Endodermal cell (in vitro differentiated cells): ENCODE data around the gene AMBRA1. TPM values are rescaled to one million over a fixed set of nuclear protein-coding genes. Genes with fewer than 3 reads are reported as not detected.
A peak's percentile ranks its signal among the peaks of the same experiment; 100 is the strongest.

Experiments
- DNase-seq: peaks from one replicate; pipeline ENCODE4 v3.0.0-alpha.2; 2017
- H3K27ac ChIP-seq: 2 replicates; pipeline ENCODE4 v1.5.1; 2013; ENCODE audit warnings: mild to moderate bottlenecking, low read depth, low read length, moderate library complexity
- H3K27me3 ChIP-seq: 2 replicates; pipeline ENCODE4 v1.6.1; 2013; ENCODE audit warnings: mild to moderate bottlenecking, low read length, moderate library complexity; ENCODE audit not compliant: insufficient read depth, control insufficient read depth, poor library complexity, severe bottlenecking
- H3K36me3 ChIP-seq: 2 replicates; pipeline ENCODE4 v1.7.0; 2013; ENCODE audit warnings: mild to moderate bottlenecking, low read length, moderate library complexity; ENCODE audit not compliant: control insufficient read depth, insufficient read depth
- H3K4me1 ChIP-seq: one replicate; pipeline ENCODE4 v1.7.0; 2013; ENCODE audit warnings: low read length; ENCODE audit not compliant: control insufficient read depth, insufficient read depth
- H3K4me3 ChIP-seq: 2 replicates; pipeline ENCODE4 v1.5.1; 2013; ENCODE audit warnings: mild to moderate bottlenecking, low read length, moderate library complexity
- H3K9ac ChIP-seq: 2 replicates; pipeline ENCODE4 v1.6.1; 2013; ENCODE audit warnings: mild to moderate bottlenecking, low read length, moderate library complexity; ENCODE audit not compliant: poor library complexity, severe bottlenecking; ENCODE audit errors: extremely low read depth
- H3K9me3 ChIP-seq: 2 replicates; pipeline ENCODE4 v1.6.1; 2013; ENCODE audit warnings: mild to moderate bottlenecking, low read length, moderate library complexity; ENCODE audit not compliant: control insufficient read depth
- H3K27ac Mint-ChIP-seq: 2 replicates; pipeline ENCODE4 v1.8.0; 2020; ENCODE audit warnings: mixed read lengths
- H3K27me3 Mint-ChIP-seq: 2 replicates; pipeline ENCODE4 v1.8.0; 2021; ENCODE audit warnings: mild to moderate bottlenecking, mixed read lengths; ENCODE audit not compliant: insufficient read depth
- H3K36me3 Mint-ChIP-seq: 2 replicates; pipeline ENCODE4 v1.8.0; 2020; ENCODE audit warnings: low read depth, mixed read lengths
- H3K4me1 Mint-ChIP-seq: 2 replicates; pipeline ENCODE4 v1.8.0; 2020; ENCODE audit warnings: mixed read lengths
- H3K4me3 Mint-ChIP-seq: 2 replicates; pipeline ENCODE4 v1.8.0; 2020; ENCODE audit warnings: mild to moderate bottlenecking, moderate library complexity, mixed read lengths
- H3K9me3 Mint-ChIP-seq: 2 replicates; pipeline ENCODE4 v1.8.0; 2020; ENCODE audit warnings: mild to moderate bottlenecking, mixed read lengths
- WGBS, 2 experiments: methylation state at CpG; one replicate each; pipeline versions ENCODE4 v1.1.5 to v1.1.7; 2013; ENCODE audit warnings: missing lambda C conversion rate in 2 of 2, mixed read lengths in 1 of 2; ENCODE audit not compliant: insufficient coverage in 1 of 2, insufficient read length in 1 of 2; 5-methylcytosine and 5-hydroxymethylcytosine counted together
- total RNA-seq, 2 donors: library from RNA; stranded (reverse); fragmentation: NEBNext Ultra II Directional in 1 of 2; extraction: Animal tissue kit (Norgen Biotek cat#: 25700) in 1 of 2; gene quantifications; 2 replicates in 1 of 2; 3 replicates in 1 of 2; pipeline ENCODE4 v1.2.1, GENCODE V29; 2021
- TF ChIP-seq, protein P1 (sequence below): fragments of 200-600 bp; sonication (generic); conservative IDR thresholded peaks from 2 replicates; pipeline ENCODE4 v1.5.0; 2021; ENCODE audit warnings: antibody characterized with exemption, mild to moderate bottlenecking

The AMBRA1 gene
- total RNA-seq, 2 donors from 2014 or later: 54.5 to 67.8 TPM

DNA sequence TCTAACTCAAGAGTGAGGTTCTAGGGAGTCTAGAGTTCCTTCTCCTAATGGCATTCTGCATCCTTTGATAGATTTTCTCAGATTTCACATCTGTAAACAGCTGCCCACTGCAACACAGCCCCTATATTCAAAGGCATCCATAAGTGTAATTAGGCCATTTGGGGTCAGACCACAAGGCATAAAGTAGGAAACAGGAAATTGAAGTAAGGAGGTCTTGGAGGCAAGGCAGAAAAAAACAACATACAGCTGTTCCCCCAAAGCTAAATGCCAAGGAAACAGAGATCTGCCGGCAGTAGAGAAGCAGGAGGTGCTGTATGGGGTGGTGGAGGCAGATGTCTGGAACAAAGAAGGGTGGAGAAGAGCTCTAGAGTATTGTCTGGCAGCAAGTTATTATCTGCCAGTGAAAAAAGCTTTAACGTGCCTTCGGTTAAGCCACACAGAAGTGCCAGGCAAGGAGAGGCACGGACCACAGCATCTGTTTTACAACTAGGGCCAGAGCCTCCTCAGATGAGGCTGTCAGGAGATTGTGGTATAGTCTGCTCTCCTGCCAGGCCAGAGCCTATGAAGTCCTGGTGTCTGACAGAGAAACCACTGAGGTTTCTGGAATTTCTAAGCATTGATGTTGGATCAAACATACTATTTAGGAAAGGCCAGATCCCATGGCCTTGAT, 102.0 kb downstream of the AMBRA1 start:
- Mint-ChIP-seq H3K9me3 (no peaks in the 10 kb centered on the region), H3K27ac (no peak overlapping the region), H3K36me3 (peaks cover 30% of the 10 kb centered on the region), H3K4me1 (no peaks in the 10 kb centered on the region), H3K27me3 (no peaks in the 10 kb centered on the region), H3K4me3 (no peak overlapping the region)
- Histone ChIP-seq H3K9me3 (no peaks in the 10 kb centered on the region), H3K9ac (no peak overlapping the region), H3K4me3 (no peak overlapping the region), H3K36me3 (peaks cover 65% of the 10 kb centered on the region), H3K27me3 (no peaks in the 10 kb centered on the region), H3K4me1 (no peaks in the 10 kb centered on the region), H3K27ac (no peak overlapping the region)
- WGBS, 2 experiments: 93 to 94% methylated on average over 3 to 4 of the region's 4 CpGs
- no peak for DNase-seq
- TF ChIP-seq, protein P1, sequence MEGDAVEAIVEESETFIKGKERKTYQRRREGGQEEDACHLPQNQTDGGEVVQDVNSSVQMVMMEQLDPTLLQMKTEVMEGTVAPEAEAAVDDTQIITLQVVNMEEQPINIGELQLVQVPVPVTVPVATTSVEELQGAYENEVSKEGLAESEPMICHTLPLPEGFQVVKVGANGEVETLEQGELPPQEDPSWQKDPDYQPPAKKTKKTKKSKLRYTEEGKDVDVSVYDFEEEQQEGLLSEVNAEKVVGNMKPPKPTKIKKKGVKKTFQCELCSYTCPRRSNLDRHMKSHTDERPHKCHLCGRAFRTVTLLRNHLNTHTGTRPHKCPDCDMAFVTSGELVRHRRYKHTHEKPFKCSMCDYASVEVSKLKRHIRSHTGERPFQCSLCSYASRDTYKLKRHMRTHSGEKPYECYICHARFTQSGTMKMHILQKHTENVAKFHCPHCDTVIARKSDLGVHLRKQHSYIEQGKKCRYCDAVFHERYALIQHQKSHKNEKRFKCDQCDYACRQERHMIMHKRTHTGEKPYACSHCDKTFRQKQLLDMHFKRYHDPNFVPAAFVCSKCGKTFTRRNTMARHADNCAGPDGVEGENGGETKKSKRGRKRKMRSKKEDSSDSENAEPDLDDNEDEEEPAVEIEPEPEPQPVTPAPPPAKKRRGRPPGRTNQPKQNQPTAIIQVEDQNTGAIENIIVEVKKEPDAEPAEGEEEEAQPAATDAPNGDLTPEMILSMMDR: no peak

DNA sequence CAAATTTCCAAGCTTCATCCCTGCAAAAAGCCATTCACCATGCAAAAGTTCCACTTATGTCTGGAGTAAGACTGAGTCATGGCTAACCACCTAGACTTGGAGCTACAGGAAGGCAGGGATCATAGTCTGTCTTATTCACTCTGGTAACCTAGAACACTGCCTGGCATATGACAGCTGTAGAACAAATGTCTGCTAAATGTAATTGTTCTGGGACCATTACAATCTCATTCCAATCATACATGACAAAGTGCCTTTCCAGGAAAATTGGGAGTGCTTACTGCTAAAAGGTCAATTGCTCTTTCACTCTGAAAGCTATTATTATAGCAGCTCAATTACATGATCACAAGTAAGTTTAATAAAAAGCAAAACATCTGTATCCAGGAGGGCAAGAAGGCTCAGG, 103.2 kb downstream of the AMBRA1 start:
- H3K27me3 ChIP-seq: no peaks in the 10 kb centered on the region
- H3K27ac ChIP-seq: no peak overlapping the region
- Mint-ChIP-seq H3K36me3 (peaks cover 27% of the 10 kb centered on the region), H3K4me1 (no peaks in the 10 kb centered on the region), H3K27ac (no peak overlapping the region), H3K27me3 (no peaks in the 10 kb centered on the region), H3K4me3 (no peak overlapping the region), H3K9me3 (no peaks in the 10 kb centered on the region)
- H3K4me3 ChIP-seq: no peak overlapping the region
- H3K9me3 ChIP-seq: no peaks in the 10 kb centered on the region
- no peak overlapping the region for H3K9ac ChIP-seq
- TF ChIP-seq, protein P1: no peak
- H3K4me1 ChIP-seq: no peaks in the 10 kb centered on the region
- peaks cover 64% of the 10 kb centered on the region for H3K36me3 ChIP-seq
- DNase-seq: no peak

DNA sequence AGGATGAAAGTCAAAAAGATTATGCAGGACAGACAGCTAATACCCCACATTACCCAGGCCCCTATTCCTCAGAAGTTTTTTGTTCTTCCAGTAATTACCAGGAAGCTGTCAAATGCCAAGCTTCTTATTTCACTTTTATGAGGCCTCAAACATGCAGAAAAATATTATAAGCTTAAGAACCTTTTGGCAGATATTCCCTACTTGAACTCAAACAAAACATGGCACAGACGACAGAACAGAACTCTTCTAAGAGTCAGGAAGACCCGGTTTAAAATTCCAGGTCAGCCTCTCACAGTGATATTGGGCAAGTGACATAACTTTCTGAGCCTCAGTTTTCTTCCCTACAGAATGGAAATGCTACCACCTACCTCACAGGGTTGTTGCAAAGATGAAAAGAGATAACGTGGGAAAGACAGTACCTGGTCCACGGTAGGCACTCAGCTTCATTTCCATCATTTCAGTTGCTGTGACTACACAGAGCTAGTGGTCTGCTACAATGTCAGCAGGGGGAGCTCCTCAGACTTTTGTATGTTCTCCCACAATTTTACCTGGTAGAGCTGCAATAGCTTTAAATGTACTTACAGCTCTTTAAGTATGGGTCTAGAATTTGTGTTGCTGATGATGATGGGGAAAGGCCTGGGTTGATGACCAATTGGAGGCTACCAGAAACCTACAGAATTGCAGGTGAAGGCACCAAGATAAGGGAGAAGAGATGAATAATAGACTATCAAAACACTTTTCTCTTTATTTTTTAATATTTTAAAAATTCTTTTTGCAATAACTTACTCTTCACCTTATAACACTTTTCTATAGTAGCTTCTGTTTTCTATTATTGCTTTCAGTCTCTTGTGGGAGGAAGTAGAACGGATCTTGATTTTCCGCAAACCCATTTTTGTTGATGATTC, 103.9 kb downstream of the AMBRA1 start:
- WGBS, 2 experiments: 78 to 81% methylated on average over 4 to 6 of the region's 6 CpGs

More for the DNA sequence above, 103.9 kb downstream of the AMBRA1 start:
- Mint-ChIP-seq H3K27me3 (no peaks in the 10 kb centered on the region), H3K9me3 (no peaks in the 10 kb centered on the region), H3K4me3 (no peak overlapping the region), H3K27ac (no peak overlapping the region), H3K36me3 (peaks cover 28% of the 10 kb centered on the region), H3K4me1 (no peaks in the 10 kb centered on the region)
- peak; percentile 66 for DNase-seq
- no peak overlapping the region for H3K9ac ChIP-seq
- H3K27me3 ChIP-seq: no peaks in the 10 kb centered on the region
- H3K9me3 ChIP-seq: no peaks in the 10 kb centered on the region
- H3K27ac ChIP-seq: no peak overlapping the region
- TF ChIP-seq, protein P1: peak; percentile 81
- H3K4me1 ChIP-seq: no peaks in the 10 kb centered on the region
- H3K4me3 ChIP-seq: no peak overlapping the region
- H3K36me3 ChIP-seq: peaks cover 61% of the 10 kb centered on the region
